ENCODE data around the gene SHANK3. TPM values are rescaled to one million over a fixed set of nuclear protein-coding genes. Genes with fewer than 3 reads are reported as not detected.

SHANK3 gene
- total RNA-seq, 6 experiments from 2014 or later: 0.65 to 0.97 (median 0.68) TPM

DNA sequence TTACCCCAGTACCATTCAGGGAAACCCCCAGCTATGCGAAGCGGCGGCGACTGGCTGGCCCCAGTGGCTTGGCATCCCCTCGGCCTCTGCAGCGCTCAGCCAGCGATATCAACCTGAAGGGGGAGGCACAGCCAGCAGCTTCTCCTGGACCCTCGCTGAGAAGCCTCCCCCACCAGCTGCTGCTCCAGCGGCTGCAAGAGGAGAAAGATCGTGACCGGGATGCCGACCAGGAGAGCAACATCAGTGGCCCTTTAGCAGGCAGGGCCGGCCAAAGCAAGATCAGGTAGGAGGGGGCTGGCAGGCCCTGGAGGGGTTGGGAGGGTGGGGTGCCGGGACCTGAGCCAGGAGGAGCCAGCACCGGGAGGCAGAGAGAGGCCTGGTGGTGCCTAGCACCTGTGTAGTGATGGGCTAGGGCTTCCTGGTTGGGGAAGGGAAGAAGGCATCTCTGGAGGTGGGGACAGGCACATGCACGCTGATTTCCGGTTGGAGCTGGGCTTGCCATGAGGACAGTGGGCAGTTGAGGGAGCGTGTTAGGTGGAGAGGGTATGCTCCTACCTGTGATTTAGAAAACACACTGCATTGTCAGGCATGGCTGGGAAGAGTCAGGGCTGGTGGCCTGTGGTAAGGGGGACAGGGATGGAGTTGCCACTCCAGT, 22.3 kb downstream of the SHANK3 start:
- H3K9me3 Mint-ChIP-seq: peaks cover 4% of the 10 kb centered on the region; the same call in 1 of the 2 replicates
- H3K4me1 Mint-ChIP-seq (ENCODE audit: low read depth): no peaks in the 10 kb centered on the region
- no peak for DNase-seq
- no peaks in the 10 kb centered on the region for H3K36me3 Mint-ChIP-seq (ENCODE audit: low read depth)
- TF ChIP-seq, protein P1, sequence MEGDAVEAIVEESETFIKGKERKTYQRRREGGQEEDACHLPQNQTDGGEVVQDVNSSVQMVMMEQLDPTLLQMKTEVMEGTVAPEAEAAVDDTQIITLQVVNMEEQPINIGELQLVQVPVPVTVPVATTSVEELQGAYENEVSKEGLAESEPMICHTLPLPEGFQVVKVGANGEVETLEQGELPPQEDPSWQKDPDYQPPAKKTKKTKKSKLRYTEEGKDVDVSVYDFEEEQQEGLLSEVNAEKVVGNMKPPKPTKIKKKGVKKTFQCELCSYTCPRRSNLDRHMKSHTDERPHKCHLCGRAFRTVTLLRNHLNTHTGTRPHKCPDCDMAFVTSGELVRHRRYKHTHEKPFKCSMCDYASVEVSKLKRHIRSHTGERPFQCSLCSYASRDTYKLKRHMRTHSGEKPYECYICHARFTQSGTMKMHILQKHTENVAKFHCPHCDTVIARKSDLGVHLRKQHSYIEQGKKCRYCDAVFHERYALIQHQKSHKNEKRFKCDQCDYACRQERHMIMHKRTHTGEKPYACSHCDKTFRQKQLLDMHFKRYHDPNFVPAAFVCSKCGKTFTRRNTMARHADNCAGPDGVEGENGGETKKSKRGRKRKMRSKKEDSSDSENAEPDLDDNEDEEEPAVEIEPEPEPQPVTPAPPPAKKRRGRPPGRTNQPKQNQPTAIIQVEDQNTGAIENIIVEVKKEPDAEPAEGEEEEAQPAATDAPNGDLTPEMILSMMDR (IDR thresholded peaks at IDR 0.05): no peak
- no peak overlapping the region for H3K4me3 Mint-ChIP-seq
- peaks cover 15% of the 10 kb centered on the region for H3K27me3 Mint-ChIP-seq (ENCODE audit: insufficient read depth)
- H3K27ac Mint-ChIP-seq: no peak overlapping the region

DNA sequence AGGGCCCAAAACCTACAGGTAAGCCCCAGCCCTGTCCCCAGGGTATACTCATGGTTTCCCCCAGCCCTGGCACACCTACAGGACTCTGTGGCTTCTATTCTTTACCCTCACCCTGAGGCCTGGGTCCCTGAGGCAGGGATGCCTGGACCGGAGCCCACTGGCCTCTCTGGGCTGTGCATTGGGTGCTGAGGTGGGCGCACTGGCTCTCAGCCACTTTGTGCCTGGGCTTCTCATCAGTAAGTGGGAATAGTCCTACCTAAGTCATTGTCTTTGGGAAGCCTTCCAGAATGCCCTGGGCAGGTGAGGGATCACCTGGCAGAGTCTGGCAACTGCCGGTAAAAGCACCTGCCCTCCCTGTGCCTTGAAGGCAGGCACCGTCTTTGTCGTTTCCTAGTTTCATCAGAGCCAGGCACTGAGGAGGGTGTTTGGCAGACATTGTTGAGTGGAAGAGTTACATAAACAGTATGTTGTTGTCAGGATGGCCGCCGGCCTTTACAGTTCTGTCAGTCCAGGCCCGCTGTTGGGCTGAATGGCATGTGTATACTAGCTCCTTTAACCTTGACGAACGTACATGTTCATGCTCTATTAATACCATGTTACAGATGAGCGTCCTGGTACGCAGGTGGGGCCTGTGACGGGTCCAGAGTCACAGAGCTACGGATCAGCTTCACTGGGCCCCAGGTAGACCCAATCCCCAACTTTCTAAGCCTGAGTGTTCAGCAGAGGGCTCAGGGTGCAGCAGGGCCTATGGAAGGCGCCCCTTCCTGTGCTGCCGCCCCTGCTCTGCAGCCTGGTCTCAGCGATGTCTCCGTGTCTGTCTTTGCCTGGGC, 23.0 kb downstream of the SHANK3 start:
- no peak for DNase-seq
- peaks cover 4% of the 10 kb centered on the region; the same call in 1 of the 2 replicates for H3K9me3 Mint-ChIP-seq
- no peak overlapping the region for H3K4me3 Mint-ChIP-seq
- no peaks in the 10 kb centered on the region for H3K4me1 Mint-ChIP-seq (ENCODE audit: low read depth)
- TF ChIP-seq, protein P1 (IDR thresholded peaks at IDR 0.05): no peak
- no peak overlapping the region for H3K27ac Mint-ChIP-seq
- H3K27me3 Mint-ChIP-seq (ENCODE audit: insufficient read depth): peaks cover 17% of the 10 kb centered on the region
- H3K36me3 Mint-ChIP-seq (ENCODE audit: low read depth): no peaks in the 10 kb centered on the region

DNA sequence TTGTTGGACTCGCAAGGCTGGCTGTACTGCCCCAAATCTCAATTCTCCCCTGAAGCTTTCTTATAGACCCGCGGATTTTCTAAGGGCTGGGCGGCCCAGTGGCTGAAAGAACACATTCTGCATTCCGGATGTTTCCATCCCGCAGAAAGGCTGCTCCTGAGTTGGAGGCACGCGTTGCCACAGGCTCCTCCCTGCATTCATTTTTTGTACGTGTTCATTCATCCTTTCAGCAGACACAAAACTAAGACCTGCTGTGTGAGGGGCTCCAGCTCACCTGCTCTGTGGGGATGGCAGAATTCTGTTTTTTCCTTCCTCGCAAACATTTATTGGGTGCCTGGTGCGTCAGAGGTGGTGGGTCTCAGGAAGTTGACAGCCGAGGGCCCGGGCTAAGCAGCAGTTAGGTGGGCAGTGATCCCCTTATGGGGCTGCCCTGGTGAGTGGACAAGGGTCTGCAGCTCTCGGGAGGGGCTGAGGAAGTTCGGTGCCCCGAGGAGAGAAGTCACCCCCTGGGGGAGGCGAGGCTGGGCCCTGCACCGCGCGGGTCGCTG, 23.7 kb downstream of the SHANK3 start:
- no peak overlapping the region; the same call in 1 of the 2 replicates for H3K4me3 Mint-ChIP-seq
- no peaks in the 10 kb centered on the region for H3K4me1 Mint-ChIP-seq (ENCODE audit: low read depth)
- DNase-seq: no peak
- peaks cover 17% of the 10 kb centered on the region for H3K27me3 Mint-ChIP-seq (ENCODE audit: insufficient read depth)
- H3K27ac Mint-ChIP-seq: no peak overlapping the region
- TF ChIP-seq, protein P1 (IDR thresholded peaks at IDR 0.05): no peak
- H3K9me3 Mint-ChIP-seq: peaks cover 4% of the 10 kb centered on the region; the same call in 1 of the 2 replicates
- no peaks in the 10 kb centered on the region for H3K36me3 Mint-ChIP-seq (ENCODE audit: low read depth)

DNA sequence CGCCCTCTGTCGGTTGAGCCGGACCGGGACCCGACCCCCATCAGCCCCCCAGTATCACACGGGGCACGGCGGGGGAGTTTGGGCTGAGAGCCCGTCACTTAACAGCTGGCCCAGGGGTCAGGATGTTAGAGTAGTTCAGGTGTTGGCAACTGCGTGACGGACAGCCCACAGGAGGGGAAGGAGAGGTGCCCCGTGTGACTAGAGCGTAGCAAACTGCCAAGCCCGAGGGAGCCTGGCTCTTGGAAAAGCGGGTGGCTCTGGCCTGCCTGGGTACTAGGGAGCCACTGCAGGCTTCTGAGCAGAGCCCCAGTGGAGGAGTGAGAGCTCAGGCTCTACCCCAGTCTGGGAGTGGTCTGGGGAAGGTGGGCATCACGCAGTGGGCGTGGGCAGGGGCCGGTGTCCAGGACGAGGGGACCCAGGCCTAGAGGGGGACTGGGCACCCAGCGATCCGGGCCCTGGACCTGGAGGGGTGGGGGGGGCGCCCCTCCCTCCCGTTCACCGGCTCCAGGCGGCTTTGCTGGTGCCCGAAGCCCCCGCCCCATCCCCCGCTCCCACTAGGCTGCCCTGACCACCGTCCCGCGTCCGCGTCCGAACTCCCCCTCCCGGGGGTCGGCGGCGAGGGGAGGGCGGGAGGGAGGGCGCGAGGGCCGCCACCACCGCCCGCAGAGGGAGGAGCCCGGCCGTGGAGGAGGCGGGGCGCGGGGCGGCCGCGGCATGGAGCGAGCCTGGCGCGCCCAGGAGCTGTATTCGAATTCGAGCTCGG, 24.4 kb downstream of the SHANK3 start:
- DNase-seq: no peak
- H3K9me3 Mint-ChIP-seq: peaks cover 4% of the 10 kb centered on the region; the same call in 1 of the 2 replicates

More for the DNA sequence above, 24.4 kb downstream of the SHANK3 start:
- H3K4me3 Mint-ChIP-seq: peak overlapping the region; percentile 42; the same call in 1 of the 2 replicates
- H3K27me3 Mint-ChIP-seq (ENCODE audit: insufficient read depth): peaks cover 19% of the 10 kb centered on the region
- no peak overlapping the region for H3K27ac Mint-ChIP-seq
- H3K4me1 Mint-ChIP-seq (ENCODE audit: low read depth): no peaks in the 10 kb centered on the region
- no peaks in the 10 kb centered on the region for H3K36me3 Mint-ChIP-seq (ENCODE audit: low read depth)
- TF ChIP-seq, protein P1 (IDR thresholded peaks at IDR 0.05): peak; percentile 79
